Right lobe of liver (tissue), 4 donors: ENCODE measurements around the gene TMEM147.

Experiments used
- CTCF ChIP-seq, 4 donors: fragments of 200-600 bp in 3 of 4; fragments of 450-650 bp in 1 of 4; IDR thresholded peaks; one replicate each; pipeline versions ENCODE4 v1.5.1 to v1.8.0; 2016 to 2022; ENCODE audit warnings: antibody characterized with exemption in 4 of 4, mild to moderate bottlenecking in 2 of 4
- POLR2A ChIP-seq: fragments of 450-650 bp; IDR thresholded peaks from one replicate; pipeline ENCODE4 v1.6.1; 2017; ENCODE audit warnings: antibody characterized with exemption, mild to moderate bottlenecking
- donor health status: DM: no; HTN: no; CAD: no.
- donor health status: DM: no; HTN: no; CAD: no.
- donor health status: DM: no; HTN: yes; CAD: no.

- TF ChIP-seq POLR2A = no peak
- no peak for TF ChIP-seq CTCF (IDR thresholded peaks at IDR 0.05)
Measured at GRCh38 chr19:35595928-35596327, 50.5 kb downstream of the TMEM147 start.
